HG03103 (cell line): ENCODE data around the gene TMED7.

Experiments
- ATAC-seq: cut with Tn5 transposase; IDR thresholded peaks from one replicate; pipeline ENCODE4 v1.9.1; 2021; ENCODE audit warnings: low read depth; ENCODE audit not compliant: unreplicated experiment

Gene TMED7

GRCh38 chr5:115585265-115585664, 40.6 kb downstream of the TMED7 start:
- ATAC-seq = no peak

- no peak for ATAC-seq
Measured at GRCh38 chr5:115584501-115584900, 41.3 kb downstream of the TMED7 start.

DNA sequence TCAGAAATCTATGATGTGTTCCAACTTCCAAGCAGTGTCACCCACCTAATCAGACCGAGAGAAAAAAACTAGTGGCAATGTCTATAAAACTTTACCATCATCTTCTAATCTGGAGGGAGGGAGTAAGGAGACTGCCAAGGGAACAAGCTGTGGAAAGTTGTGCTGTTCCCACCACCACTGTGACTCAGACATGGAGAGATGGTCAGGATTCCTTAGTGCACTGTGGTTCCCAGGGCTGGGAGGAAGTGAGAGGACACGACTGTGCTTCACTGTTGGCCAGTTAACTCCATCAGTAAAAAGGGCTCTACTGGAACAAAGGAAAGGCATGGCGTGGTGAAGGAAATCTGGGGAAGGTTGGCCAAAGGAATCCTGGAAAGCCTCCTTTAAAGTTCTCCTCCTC, 42.4 kb downstream of the TMED7 start:
- ATAC-seq = no peak

DNA sequence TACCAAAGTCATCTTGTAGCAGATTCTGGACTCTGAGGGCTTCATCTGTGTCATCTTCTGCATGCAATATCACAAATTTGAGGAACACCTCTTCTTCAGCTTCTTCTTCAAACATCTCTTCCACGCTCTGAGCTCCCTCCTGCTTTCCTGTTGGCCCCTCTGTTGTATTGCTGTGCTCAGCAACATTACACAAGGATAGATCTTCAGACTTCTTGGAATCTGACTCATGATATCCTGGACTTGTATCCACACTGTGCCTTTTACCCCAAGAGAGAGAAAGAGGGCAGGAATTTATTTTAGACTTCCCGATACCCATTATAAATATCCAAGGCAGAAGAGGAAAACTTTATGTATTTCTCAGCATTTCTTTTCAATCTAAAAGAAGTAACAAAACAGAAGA, 44.9 kb downstream of the TMED7 start:
- ATAC-seq = no peak

DNA sequence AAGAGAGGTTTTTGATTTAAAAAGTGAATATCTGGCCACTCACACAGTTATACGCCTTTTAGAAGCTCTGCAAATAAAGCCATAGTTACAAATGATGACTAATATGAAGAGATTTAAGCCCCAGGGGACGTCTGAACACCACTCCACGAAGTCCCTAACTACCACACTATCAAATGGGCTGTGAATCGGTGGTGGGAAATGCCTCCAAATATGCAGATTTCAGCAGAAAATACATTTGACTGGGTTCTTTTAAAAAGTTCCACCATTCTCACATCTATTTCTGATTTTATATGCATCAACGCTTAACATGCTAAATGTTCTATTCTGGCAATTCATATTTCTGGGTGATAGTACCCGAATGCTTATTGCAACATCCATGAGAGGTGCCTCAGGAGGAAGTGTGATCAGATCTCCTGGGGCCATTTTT, 46.1 kb downstream of the TMED7 start:
- peak; percentile 45 for ATAC-seq

DNA sequence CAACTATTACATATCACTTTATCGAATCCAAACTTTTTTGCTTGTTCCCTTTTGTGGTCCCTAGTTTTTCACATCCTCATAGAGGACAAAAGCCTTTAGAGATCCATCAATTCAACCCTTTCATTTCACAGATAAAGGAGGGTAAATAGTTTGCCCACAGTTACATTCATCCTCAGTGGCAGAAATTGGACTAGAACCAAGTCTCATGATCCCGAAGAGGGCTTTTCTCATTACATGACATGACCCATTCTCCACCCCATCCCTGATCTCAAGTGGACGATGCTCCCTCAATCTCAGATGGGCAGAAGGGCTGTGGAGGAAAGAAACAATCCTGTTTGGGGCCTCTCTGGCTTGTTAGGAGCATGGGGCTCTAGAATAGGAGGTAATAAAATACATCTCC, 46.6 kb downstream of the TMED7 start:
- no peak for ATAC-seq

DNA sequence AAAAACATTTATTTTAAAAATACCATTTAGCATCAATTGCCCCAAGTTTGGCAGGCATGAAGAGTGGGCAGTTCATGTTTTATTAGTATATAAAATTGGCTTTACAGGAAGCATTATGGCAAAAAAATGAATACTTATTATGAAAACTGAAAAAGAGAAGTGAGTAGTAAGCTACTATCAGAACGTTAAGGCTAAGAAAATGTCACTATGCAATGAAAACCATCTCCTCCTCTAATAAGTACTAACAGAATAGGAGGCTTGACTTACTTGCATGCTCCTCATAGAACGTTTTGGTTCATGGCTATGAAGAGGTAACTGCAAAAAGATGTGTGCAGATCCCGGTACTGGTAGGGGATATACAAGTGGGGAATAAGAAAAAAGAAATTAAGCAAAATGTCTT, 47.2 kb downstream of the TMED7 start:
- ATAC-seq = peak; percentile 49

GRCh38 chr5:115577741-115578140, 48.1 kb downstream of the TMED7 start:
- no peak for ATAC-seq

DNA sequence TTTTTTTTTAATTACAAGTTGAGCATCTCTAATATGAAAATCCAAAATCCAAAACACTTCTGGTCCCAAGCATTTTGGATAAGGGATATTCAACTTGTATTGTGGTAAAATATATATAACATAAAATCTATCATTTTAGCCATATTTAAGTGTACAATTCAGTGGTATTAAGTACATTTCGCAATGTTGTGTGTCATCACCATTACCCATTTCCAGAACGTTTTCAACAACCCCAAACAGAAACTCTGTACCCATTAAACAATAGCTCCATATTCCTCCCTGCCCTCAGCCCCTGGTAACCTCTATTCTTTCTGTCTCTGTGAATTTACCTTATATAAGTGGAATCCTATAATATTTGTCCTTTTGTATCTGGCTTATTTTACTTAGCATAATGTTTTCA, 48.5 kb downstream of the TMED7 start:
- ATAC-seq = no peak

- ATAC-seq = peak; percentile 30
Measured at GRCh38 chr5:115575167-115576070, 50.4 kb downstream of the TMED7 start.

- ATAC-seq = no peak
Measured at GRCh38 chr5:115573133-115573532, 52.7 kb downstream of the TMED7 start.

- ATAC-seq = no peak
Measured at GRCh38 chr5:115571441-115571878, 54.4 kb downstream of the TMED7 start.

GRCh38 chr5:115568668-115569067, 57.2 kb downstream of the TMED7 start:
- ATAC-seq = no peak

GRCh38 chr5:115565233-115565632, 60.6 kb downstream of the TMED7 start:
- no peak for ATAC-seq
